Thoracic aorta (tissue), 2 donors: Measurements from ENCODE around the gene BCAN. TPM values are rescaled to one million over a fixed set of nuclear protein-coding genes. Genes with fewer than 3 reads are reported as not detected.

Experiments
- ATAC-seq: fragments of 150-250 bp; one replicate; pipeline ENCODE4 v1.8.0; 2017; ENCODE audit warnings: low read depth; ENCODE audit not compliant: insufficient number of reproducible peaks, low FRiP score
- DNase-seq: peaks from one replicate; pipeline ENCODE4 v3.0.0-alpha.2; 2020; ENCODE audit warnings: low spot score
- H3K27ac ChIP-seq, 2 donors: fragments of 200-600 bp; sonication (generic); 1 replicate in 1 of 2; 2 replicates in 1 of 2; pipeline ENCODE4 v1.5.1; 2016; ENCODE audit warnings: mild to moderate bottlenecking in 2 of 2, moderate library complexity in 2 of 2
- H3K27me3 ChIP-seq: fragments of 200-600 bp; sonication (generic); replicated peaks from 2 replicates; pipeline ENCODE4 v1.6.0; 2016; ENCODE audit warnings: mild to moderate bottlenecking; ENCODE audit not compliant: insufficient read depth
- H3K36me3 ChIP-seq: fragments of 200-600 bp; sonication (generic); one replicate; pipeline ENCODE4 v1.5.1; 2016
- H3K4me1 ChIP-seq, 2 donors: fragments of 200-600 bp; sonication (generic); 1 replicate in 1 of 2; 2 replicates in 1 of 2; pipeline versions ENCODE4 v1.5.1 to v1.6.0; 2016; ENCODE audit warnings: low read depth in 2 of 2, mild to moderate bottlenecking in 1 of 2; ENCODE audit not compliant: control insufficient read depth in 1 of 2
- H3K4me3 ChIP-seq: fragments of 200-600 bp; sonication (generic); 2 replicates; pipeline ENCODE4 v1.5.1; 2016; ENCODE audit warnings: mild to moderate bottlenecking
- H3K9me3 ChIP-seq: fragments of 200-600 bp; sonication (generic); 2 replicates; pipeline ENCODE4 v1.5.1; 2016
- CTCF ChIP-seq: fragments of 200-600 bp; sonication (generic); IDR thresholded peaks from one replicate; pipeline ENCODE4 v1.5.1; 2019; ENCODE audit warnings: antibody characterized with exemption
- total RNA-seq, 2 donors: library from RNA; depleted of rRNA; stranded (reverse); fragments of >200 nt; gene quantifications; one replicate each; pipeline versions ENCODE4 v1.1.0 to v1.2.3, GENCODE V29; 2016

The BCAN gene
- total RNA-seq, 2 donors from 2014 or later: 0.54 to 0.99 TPM

GRCh38 chr1:156642265-156643048 lies 540 bp downstream of the BCAN start:
- no peaks in the 10 kb centered on the region for H3K9me3 ChIP-seq
- peaks cover 8 to 10% of the 10 kb centered on the region in 2 donors for H3K4me1 ChIP-seq
- H3K27ac ChIP-seq: no peak overlapping the region
- TF ChIP-seq CTCF: no peak
- peak overlapping the region; percentile 61 for H3K4me3 ChIP-seq
- no peak for ATAC-seq
- peaks cover 16% of the 10 kb centered on the region for H3K27me3 ChIP-seq
- DNase-seq: no peak
- H3K36me3 ChIP-seq: no peaks in the 10 kb centered on the region

GRCh38 chr1:156643049-156643777 lies 1.3 kb downstream of the BCAN start:
- Histone ChIP-seq H3K27me3 (peaks cover 16% of the 10 kb centered on the region), H3K27ac (no peak overlapping the region), H3K36me3 (no peaks in the 10 kb centered on the region), H3K4me1 (peaks cover 8 to 10% of the 10 kb centered on the region in 2 donors), H3K4me3 (no peak overlapping the region), H3K9me3 (no peaks in the 10 kb centered on the region)
- TF ChIP-seq CTCF: no peak
- ATAC-seq (no peak), DNase-seq (no peak)

- Histone ChIP-seq H3K27ac (no peak overlapping the region), H3K27me3 (peaks cover 16% of the 10 kb centered on the region), H3K9me3 (no peaks in the 10 kb centered on the region), H3K4me1 (peaks cover 8 to 10% of the 10 kb centered on the region in 2 donors), H3K4me3 (no peak overlapping the region), H3K36me3 (no peaks in the 10 kb centered on the region)
- ATAC-seq: no peak
- no peak for TF ChIP-seq CTCF
- DNase-seq: no peak
Observed at GRCh38 chr1:156643778-156644092, 1.8 kb downstream of the BCAN start.

GRCh38 chr1:156644146-156644545 lies 2.2 kb downstream of the BCAN start:
- Histone ChIP-seq H3K27ac (no peak overlapping the region), H3K4me1 (peaks cover 8 to 10% of the 10 kb centered on the region in 2 donors), H3K4me3 (no peak overlapping the region), H3K9me3 (no peaks in the 10 kb centered on the region), H3K36me3 (no peaks in the 10 kb centered on the region), H3K27me3 (peaks cover 16% of the 10 kb centered on the region)
- no peak for ATAC-seq
- no peak for TF ChIP-seq CTCF
- DNase-seq: no peak

GRCh38 chr1:156644640-156645039 lies 2.7 kb downstream of the BCAN start:
- DNase-seq (no peak), ATAC-seq (no peak)
- H3K36me3 ChIP-seq: no peaks in the 10 kb centered on the region
- peaks cover 16% of the 10 kb centered on the region for H3K27me3 ChIP-seq
- no peak overlapping the region for H3K4me3 ChIP-seq
- H3K9me3 ChIP-seq: no peaks in the 10 kb centered on the region
- peaks cover 8 to 10% of the 10 kb centered on the region in 2 donors for H3K4me1 ChIP-seq
- no peak for TF ChIP-seq CTCF
- no peak overlapping the region for H3K27ac ChIP-seq
